ENCODE measurements around the gene EYS. TPM values are rescaled to one million over a fixed set of nuclear protein-coding genes. Genes with fewer than 3 reads are reported as not detected.

Gene EYS
- polyA plus RNA-seq, 1 experiment = not detected

GRCh38 chr6:64326939-64327338, 1380.1 kb downstream of the EYS start:
- no peak overlapping the region for H3K27ac ChIP-seq (ENCODE audit: low read depth, low read length)
- H3K27me3 ChIP-seq (ENCODE audit: control insufficient read depth, insufficient read depth, low read length) = no peaks in the 10 kb centered on the region
- no peak for TF ChIP-seq CTCF (IDR thresholded peaks at IDR 0.05; ENCODE audit: low read depth, low read length)
- H3K4me3 ChIP-seq (ENCODE audit: low read depth, low read length) = no peak overlapping the region
- POLR2A ChIA-PET = no interaction called here
- H3K9me3 ChIP-seq (ENCODE audit: control insufficient read depth, insufficient read depth, low read length) = peaks cover 4% of the 10 kb centered on the region; the same call in 1 of the 2 replicates
- no peak for DNase-seq (ENCODE audit: low read depth, low spot score)
- CTCF ChIA-PET = no interaction called here

- no peak for TF ChIP-seq CTCF (IDR thresholded peaks at IDR 0.05; ENCODE audit: low read depth, low read length)
- DNase-seq (ENCODE audit: low read depth, low spot score) = no peak
- peaks cover 4% of the 10 kb centered on the region; the same call in 1 of the 2 replicates for H3K9me3 ChIP-seq (ENCODE audit: control insufficient read depth, insufficient read depth, low read length)
- ChIA-PET POLR2A (no interaction called here), CTCF (interaction anchor here (0.8 to 0.9 kb wide), 3 partner anchors 44 to 313 kb away, joined by 3 to 4 read pairs (median 4); no protein-coding TSS in a partner anchor)
- H3K4me3 ChIP-seq (ENCODE audit: low read depth, low read length) = no peak overlapping the region
- H3K27me3 ChIP-seq (ENCODE audit: control insufficient read depth, insufficient read depth, low read length) = no peaks in the 10 kb centered on the region
- no peak overlapping the region for H3K27ac ChIP-seq (ENCODE audit: low read depth, low read length)
Measured at GRCh38 chr6:64325093-64325492, 1381.9 kb downstream of the EYS start.

- Histone ChIP-seq H3K9me3 (ENCODE audit: control insufficient read depth, insufficient read depth, low read length) (no peaks in the 10 kb centered on the region), H3K27ac (ENCODE audit: low read depth, low read length) (no peak overlapping the region), H3K4me3 (ENCODE audit: low read depth, low read length) (no peak overlapping the region), H3K27me3 (ENCODE audit: control insufficient read depth, insufficient read depth, low read length) (no peaks in the 10 kb centered on the region)
- CTCF ChIA-PET = interaction anchor here (1.0 kb wide), 1 partner anchor 20 kb away, joined by 6 read pairs; no protein-coding TSS in a partner anchor
- TF ChIP-seq CTCF (IDR thresholded peaks at IDR 0.05; ENCODE audit: low read depth, low read length) = no peak
- no peak for DNase-seq (ENCODE audit: low read depth, low spot score)
- POLR2A ChIA-PET = no interaction called here
Measured at GRCh38 chr6:64310214-64310613, 1396.8 kb downstream of the EYS start.

- H3K27ac ChIP-seq (ENCODE audit: low read depth, low read length) = no peak overlapping the region
- no peaks in the 10 kb centered on the region for H3K27me3 ChIP-seq (ENCODE audit: control insufficient read depth, insufficient read depth, low read length)
- ChIA-PET POLR2A (no interaction called here), CTCF (no interaction called here)
- no peak for DNase-seq (ENCODE audit: low read depth, low spot score)
- H3K4me3 ChIP-seq (ENCODE audit: low read depth, low read length) = no peak overlapping the region
- peaks cover 3% of the 10 kb centered on the region; the same call in 1 of the 2 replicates for H3K9me3 ChIP-seq (ENCODE audit: control insufficient read depth, insufficient read depth, low read length)
- TF ChIP-seq CTCF (IDR thresholded peaks at IDR 0.05; ENCODE audit: low read depth, low read length) = no peak
Measured at GRCh38 chr6:64301307-64302236, 1405.5 kb downstream of the EYS start.

GRCh38 chr6:64299176-64299575, 1407.8 kb downstream of the EYS start:
- Histone ChIP-seq H3K27me3 (ENCODE audit: control insufficient read depth, insufficient read depth, low read length) (no peaks in the 10 kb centered on the region), H3K27ac (ENCODE audit: low read depth, low read length) (no peak overlapping the region), H3K4me3 (ENCODE audit: low read depth, low read length) (no peak overlapping the region), H3K9me3 (ENCODE audit: control insufficient read depth, insufficient read depth, low read length) (peaks cover 3% of the 10 kb centered on the region; the same call in 1 of the 2 replicates)
- no peak for DNase-seq (ENCODE audit: low read depth, low spot score)
- ChIA-PET CTCF (interaction anchor here (1.4 kb wide), 1 partner anchor 287 kb away, joined by 4 read pairs; no protein-coding TSS in a partner anchor), POLR2A (no interaction called here)
- TF ChIP-seq CTCF (IDR thresholded peaks at IDR 0.05; ENCODE audit: low read depth, low read length) = no peak

Data from AG04450 (cell line).